IMR-90 (cell line): ENCODE measurements around the gene MYOZ3.

Experiments used
- BHLHE40 ChIP-seq: fragments of 150-350 bp; IDR thresholded peaks from 2 replicates; pipeline ENCODE4 v1.6.1; 2016; ENCODE audit warnings: mild to moderate bottlenecking, low read depth, low read length
- CEBPB ChIP-seq: IDR thresholded peaks from 2 replicates; pipeline ENCODE4 v1.6.1; 2012; ENCODE audit warnings: low read depth, low read length, improper control_type of control experiment
- CHD1 ChIP-seq: IDR thresholded peaks from 2 replicates; pipeline ENCODE4 v1.6.1; 2012; ENCODE audit warnings: low read depth, low read length, improper control_type of control experiment
- CTCF ChIP-seq: conservative IDR thresholded peaks from 2 replicates; pipeline ENCODE4 v1.5.1; 2012; ENCODE audit warnings: mild to moderate bottlenecking, low read depth, low read length, improper control_type of control experiment
- ELK1 ChIP-seq: fragments of 150-350 bp; IDR thresholded peaks from 2 replicates; pipeline ENCODE4 v1.6.1; 2016; ENCODE audit warnings: low read depth, mild to moderate bottlenecking, low read length, moderate library complexity, borderline replicate concordance
- FOS ChIP-seq: fragments of 150-350 bp; IDR thresholded peaks from 2 replicates; pipeline ENCODE4 v1.6.1; 2016; ENCODE audit warnings: low read depth, low read length
- MAFK ChIP-seq: IDR thresholded peaks from 2 replicates; pipeline ENCODE4 v1.6.1; 2012; ENCODE audit warnings: low read depth, low read length, improper control_type of control experiment
- MXI1 ChIP-seq: IDR thresholded peaks from 2 replicates; pipeline ENCODE4 v1.6.1; 2012; ENCODE audit warnings: low read depth, mild to moderate bottlenecking, low read length, moderate library complexity, borderline replicate concordance
- NFE2L2 ChIP-seq: fragments of 150-350 bp; IDR thresholded peaks from 2 replicates; pipeline ENCODE4 v1.6.1; 2016; ENCODE audit warnings: low read depth, mild to moderate bottlenecking, low read length
- POLR2A ChIP-seq: IDR thresholded peaks from 2 replicates; pipeline ENCODE4 v1.6.1; 2012; ENCODE audit warnings: mild to moderate bottlenecking, low read depth, low read length
- RAD21 ChIP-seq: IDR thresholded peaks from 2 replicates; pipeline ENCODE4 v1.6.1; 2012; ENCODE audit warnings: low read length, improper control_type of control experiment
- RFX5 ChIP-seq: IDR thresholded peaks from 2 replicates; pipeline ENCODE4 v1.8.0; 2012; ENCODE audit warnings: low read depth, mild to moderate bottlenecking, low read length, moderate library complexity
- SMC3 ChIP-seq: fragments of 150-350 bp; IDR thresholded peaks from 2 replicates; pipeline ENCODE4 v1.6.1; 2016; ENCODE audit warnings: low read depth, mild to moderate bottlenecking, antibody characterized with exemption, low read length, moderate library complexity
- USF2 ChIP-seq: fragments of 150-350 bp; IDR thresholded peaks from 2 replicates; pipeline ENCODE4 v1.6.1; 2017; ENCODE audit warnings: mild to moderate bottlenecking, antibody characterized with exemption, low read length, low read depth

GRCh38 chr5:150672237-150672883 is 11.3 kb downstream of the MYOZ3 start:
- no peak for TF ChIP-seq POLR2A
- no peak for TF ChIP-seq CTCF
- TF ChIP-seq RFX5, result no peak
- no peak for TF ChIP-seq USF2
- TF ChIP-seq ELK1, result no peak
- no peak for TF ChIP-seq RAD21
- TF ChIP-seq CEBPB, result no peak
- TF ChIP-seq MAFK, result no peak
- no peak for TF ChIP-seq MXI1
- no peak for TF ChIP-seq BHLHE40
- no peak for TF ChIP-seq CHD1
- TF ChIP-seq FOS, result no peak
- TF ChIP-seq SMC3, result no peak
- no peak for TF ChIP-seq NFE2L2
